Renal cortical epithelial cell (primary cell): Measurements from ENCODE around the gene TTC28. TPM values are rescaled to one million over a fixed set of nuclear protein-coding genes. Genes with fewer than 3 reads are reported as not detected.
"Not testable (repeated sequence)": the region's sequence is repeated elsewhere in the genome, so short reads cannot be mapped to it uniquely, and the experiment has no call there.

Source experiments
- DNase-seq: peaks from one replicate; pipeline ENCODE4 v3.0.0-alpha.2; 2011; ENCODE audit warnings: low read depth
- total RNA-seq: library from RNA; depleted of rRNA; stranded (reverse); fragments of >200 nt; gene quantifications from 2 replicates; pipeline ENCODE4 v1.2.3, GENCODE V29; 2014

TTC28 gene
- total RNA-seq, 1 donor from 2014 or later, result 28.3 TPM

DNA sequence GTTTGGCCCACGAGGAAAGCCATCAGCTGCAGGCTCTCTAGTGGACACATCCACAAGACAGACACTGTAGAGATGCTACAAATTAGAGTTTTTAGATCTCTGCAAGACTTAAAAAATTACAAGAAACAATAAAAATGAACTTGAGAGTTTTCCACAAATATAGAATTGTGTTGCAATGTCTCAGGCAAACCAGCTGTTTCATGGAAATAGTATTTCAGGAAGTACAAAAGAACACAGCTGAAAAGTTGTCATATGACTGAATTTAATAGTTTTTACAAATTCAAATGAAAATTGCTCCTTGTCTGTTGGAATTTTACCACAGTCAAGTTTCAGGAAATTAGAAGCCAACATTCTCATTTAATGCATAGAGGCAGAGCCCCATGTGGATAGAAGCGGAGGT lies 576.0 kb downstream of the TTC28 start:
- DNase-seq, result no peak

DNA sequence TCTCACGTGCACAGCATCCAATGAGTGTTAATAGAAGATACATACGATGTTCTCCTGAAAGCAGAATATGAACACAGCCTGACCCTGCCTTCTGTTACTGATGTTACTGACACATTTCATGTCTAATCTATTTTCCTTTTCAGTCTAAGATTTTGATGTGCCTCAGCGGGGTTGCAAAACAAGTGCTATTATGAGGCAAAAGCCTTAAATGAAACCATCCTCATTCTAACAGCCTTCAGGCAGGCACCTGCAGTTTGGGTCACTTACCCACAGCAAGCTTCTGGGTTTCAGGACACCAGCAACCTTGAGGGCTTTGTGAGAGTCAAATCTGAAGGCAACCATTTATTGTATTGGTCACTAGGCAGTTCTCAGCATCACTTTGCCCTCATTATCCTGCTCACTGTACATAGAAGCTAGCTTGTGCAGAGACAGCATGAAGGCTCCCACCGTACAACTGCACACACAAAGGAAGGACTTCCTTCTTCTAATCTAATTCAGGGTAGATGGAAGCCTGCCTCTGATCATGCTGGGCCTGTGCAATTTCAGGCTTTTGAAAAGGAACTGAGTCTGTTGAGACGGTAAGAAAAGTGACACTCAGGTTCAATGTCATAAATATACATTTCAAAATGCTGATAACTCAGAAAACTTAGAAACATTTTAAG lies 577.4 kb downstream of the TTC28 start:
- no peak for DNase-seq

DNA sequence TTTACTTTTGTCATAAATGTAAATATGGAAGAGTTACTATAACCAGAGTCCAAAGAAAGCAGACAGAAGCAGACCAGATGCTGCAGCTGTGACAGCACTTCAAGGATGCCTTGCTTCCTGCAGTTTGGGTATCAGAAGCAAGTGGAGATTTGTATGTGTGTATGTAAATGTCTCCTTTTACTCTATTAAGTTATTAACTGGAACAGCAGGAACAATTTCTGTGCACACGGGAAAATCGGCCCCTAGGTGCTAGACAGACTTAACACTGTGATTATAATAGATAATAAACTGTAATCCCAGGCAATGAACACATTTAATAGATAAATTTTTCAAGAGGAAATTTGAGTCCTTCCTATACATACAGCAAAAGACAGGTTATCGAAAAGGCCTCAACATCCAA lies 582.0 kb downstream of the TTC28 start:
- DNase-seq, result no peak

DNA sequence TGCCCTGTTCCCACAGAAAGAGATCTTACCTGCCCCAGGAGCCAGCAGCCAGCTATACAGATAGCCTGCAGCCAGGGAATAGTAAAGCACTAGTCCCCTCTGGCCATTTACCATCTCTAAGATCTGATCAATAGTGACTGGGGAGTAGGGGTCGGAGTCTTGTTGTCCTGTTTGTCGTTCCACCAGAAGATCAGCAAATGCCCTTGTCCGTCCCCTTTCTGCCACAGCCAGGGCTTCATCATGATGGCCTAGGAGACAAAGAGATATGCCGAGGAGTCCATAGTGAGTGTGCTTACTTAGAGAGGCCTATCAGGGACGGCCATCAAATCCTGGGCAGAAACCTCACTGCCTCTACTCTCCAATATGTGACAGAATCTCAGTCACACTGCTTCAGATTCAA lies 583.5 kb downstream of the TTC28 start:
- no peak for DNase-seq

DNA sequence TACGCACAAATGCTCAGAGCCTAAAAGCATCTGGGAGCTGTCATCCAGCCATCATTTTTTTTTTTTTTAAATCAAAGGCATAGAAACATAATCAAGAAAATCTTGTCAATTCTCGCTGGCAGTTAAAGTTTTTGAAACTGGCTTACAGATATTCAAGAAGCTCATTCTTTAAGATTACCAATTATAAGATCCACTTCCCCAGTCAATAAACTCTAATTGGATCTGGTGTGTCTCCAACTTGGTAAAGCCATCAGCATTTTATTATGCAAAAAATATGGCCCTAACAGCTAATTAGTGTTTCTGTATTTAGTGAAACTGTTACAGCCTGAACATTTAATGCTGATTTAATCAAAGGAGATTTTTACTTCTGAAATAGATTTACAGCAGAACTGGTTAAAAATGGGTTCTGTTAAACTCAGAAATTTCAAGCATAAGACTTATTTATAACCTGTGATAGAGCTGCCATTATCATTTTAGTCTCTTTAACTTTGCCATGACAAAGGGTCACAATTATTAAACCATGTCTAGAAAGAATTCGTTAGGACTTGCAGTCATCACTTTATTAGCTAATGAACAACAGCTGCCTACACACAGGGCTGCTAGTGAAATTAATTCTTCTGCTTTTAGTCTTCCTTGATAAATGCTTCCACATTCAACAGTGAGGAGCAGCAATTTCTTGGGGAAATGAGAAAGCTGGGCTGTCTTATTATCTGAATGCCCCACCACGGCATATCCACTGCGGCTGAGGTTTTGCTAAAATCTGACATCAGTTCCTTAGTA lies 584.1 kb downstream of the TTC28 start:
- no peak for DNase-seq

DNA sequence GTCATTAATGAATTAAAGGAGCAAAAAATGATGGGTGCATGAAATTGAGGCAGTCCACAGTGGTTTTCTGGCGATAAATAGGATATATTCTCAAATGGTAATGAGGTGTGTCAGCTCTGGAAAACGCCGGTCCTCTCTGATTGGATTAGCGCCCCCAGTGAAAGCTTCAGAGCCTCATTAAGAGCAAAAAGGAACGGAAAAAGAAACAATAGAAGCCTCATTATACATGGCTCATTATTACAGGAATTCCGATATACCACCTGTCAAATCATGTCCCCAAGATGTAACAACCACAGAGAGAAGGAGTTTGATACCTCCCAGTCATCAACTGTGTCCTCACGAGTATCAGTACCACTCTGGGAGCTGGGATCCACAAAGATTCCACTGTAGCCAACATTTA lies 584.9 kb downstream of the TTC28 start:
- DNase-seq, result no peak

DNA sequence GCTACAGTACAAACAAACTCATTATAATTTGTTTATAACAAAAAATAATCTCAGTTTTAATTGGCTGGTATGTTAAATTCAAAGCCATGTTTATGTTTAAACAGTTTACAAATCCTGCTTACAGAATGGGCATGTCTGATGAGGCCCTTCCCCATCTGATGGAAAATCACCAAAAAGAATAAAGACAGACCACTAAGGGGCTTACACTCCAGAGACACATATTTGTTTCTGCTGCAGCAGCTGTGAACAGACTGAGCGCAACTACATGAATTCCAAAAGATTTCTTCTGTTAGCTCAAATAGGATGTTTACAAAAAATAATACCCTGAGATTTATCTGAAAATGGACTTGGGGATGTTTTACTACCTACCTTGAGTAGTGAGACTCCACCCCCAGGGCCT lies 585.9 kb downstream of the TTC28 start:
- DNase-seq, result no peak

DNA sequence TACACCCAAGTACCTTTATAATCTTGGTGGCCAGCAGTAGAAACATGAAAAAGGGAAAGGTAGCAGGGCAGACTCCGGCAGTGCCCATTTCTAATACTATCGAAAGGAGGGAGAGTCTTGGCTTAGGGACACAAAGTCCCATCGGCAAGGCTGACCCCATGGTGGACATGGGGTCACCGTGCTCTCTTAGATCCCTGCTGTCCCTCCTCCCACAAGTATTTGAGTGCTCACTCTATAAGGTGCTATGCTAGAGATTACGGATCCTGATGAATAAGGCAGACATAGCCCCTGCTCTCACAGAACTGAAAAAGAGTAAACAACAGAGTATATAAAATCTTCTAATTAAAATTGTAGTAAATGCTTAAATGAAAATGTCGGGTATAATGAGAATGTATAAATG lies 588.2 kb downstream of the TTC28 start:
- no peak for DNase-seq

DNA sequence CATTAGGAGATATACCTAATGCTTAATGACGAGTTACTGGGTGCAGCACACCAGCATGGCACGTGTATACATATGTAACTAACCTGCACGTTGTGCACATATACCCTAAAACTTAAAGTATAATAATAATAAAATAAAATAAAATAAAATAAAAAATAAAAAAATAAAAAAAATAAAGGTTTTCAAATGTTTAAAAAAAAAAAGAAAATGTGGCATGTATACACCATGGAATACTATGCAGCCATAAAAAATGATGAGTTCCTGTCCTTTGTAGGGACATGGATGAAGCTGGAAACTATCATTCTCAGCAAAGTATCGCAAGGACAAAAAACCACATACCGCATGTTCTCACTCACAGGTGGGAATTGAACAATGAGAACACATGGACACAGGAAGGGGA lies 590.1 kb downstream of the TTC28 start:
- not testable (repeated sequence) for DNase-seq

DNA sequence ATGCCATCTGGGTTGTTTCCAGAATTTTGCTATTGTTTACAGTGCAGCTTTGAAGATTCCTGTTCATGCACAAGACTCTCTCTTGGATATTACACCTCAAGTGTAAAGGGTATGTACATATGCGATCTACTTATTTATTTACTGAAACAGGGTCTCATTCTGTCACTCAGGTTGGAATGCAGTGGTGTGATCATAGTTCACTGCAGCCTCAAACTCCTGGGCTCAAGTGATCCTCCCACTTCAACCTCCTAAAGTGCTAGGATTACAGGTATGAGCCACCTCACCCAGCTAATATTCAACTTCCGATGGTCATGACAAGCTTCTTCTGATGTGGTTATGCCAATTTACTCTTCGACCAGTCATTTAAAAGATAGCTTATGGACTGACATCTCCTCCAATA lies 602.5 kb downstream of the TTC28 start:
- no peak for DNase-seq

DNA sequence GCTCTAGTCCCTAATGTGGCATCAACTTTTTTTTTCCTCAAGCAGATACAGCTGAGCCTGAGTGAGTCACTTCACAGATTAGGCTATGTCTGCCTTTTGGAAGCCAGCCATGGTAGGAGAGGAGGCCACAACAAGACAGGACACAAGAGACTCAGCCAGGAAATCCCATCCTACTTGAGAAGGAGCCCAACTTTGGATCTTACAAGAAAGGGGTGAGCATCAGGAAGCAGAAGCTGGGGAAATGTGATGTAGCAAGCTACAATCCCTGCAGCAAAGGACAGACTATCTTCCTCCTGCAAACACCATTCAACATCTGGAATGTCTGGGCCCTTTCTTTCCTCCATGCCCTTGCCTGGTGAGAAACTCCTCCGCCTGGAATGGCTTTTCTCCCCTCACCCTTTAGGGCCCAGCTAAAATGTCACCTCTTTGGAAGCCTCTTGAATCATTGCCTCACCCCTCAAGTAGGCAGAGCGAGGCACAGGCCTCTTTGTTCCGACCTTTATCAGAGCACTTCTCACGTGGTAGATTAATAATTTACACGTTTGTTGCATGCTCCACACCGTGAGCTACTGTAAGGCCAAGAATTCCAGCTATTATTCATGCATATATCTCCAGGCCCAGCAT lies 604.2 kb downstream of the TTC28 start:
- DNase-seq, result peak; percentile 83

DNA sequence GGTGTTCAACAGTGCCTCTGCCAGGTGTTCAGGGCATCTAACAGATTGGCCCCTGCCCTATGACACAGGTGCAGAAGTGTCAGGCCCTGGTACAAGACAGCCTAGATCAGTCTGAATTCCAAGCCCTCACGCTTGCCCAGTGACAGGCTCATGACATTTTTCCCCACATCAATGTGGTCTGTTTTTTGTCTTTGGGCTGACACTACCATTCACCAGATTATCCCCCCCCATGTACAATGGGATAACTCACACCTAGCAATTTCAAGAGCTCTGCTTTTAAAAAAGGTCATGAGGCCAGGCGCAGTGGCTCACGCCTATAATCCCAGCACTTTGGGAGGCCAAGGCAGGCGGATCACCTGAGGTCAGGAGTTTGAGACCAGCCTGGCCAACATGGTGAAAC lies 605.1 kb downstream of the TTC28 start:
- DNase-seq, result no peak

DNA sequence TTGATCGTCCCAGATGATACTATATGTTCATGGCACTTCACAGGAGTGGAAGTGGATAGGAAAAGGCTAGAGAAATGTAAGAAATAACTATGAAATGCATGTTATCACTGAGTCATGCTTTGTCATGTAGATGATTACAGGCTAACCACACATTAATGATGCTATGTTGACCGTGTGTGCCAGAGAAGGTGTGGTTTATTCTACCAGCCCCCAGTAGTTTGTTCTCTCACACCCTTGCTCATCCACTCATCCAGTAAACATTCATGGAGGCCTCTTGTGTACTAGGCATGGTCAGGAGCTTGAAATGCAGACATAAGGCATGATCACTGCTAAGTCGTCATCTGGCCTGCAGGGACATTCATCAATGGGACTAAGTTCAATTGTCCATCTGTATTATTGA lies 607.6 kb downstream of the TTC28 start:
- no peak for DNase-seq

DNA sequence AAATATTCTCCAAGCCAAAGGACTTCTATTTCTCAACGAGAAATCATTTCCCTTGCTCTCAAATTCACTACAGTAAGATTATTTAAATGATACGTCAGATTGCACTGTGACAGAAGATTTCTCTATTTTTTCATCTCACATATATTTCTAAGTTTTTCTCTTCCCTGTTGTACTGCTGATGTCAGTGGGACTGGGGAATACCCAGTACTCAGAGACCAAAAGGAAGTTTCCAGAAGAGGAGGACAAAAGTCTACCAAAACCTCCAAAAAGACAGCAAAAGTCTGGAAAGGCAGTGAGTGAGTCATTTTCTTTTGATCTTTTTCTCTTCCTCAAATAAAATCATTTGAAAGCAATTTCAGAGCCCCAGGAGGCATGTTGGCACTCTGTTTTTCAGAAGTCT lies 610.8 kb downstream of the TTC28 start:
- no peak for DNase-seq

DNA sequence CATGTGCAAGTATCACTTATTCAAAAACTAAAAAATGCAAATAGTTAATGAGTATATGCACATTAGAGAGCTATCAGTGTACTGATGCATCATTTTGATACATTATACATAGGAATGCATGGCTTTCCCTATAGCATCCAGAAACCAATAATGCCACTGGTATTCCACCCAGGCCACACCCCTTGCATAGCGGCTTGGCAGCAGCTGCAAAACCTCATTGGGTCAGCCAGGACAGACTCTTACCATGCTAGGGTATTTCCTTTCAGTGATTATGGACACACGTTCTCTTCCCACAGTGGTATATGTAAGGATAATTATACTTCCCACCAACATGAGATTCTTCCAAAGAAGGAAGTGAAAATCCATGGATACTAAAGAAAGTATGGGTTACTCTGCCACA lies 614.7 kb downstream of the TTC28 start:
- DNase-seq, result no peak

DNA sequence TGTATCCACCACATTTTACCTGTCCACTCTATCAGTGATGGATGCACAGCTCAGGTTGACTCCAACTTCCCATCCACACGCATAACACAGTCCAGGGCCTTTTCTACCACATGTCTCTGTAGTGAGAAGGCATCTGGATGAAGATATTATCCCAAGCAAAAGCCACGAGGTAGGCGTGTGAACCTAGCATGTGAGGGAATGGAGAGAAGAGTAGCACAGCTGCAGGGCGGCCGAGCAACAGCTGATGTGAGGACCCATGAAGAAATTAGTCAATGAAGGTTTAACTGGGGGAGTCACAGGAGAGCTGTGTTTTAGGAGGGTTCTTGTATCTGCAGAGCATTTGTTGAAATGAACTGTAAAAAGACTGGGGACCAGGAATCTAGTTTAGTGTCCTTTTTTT lies 616.0 kb downstream of the TTC28 start:
- no peak for DNase-seq

DNA sequence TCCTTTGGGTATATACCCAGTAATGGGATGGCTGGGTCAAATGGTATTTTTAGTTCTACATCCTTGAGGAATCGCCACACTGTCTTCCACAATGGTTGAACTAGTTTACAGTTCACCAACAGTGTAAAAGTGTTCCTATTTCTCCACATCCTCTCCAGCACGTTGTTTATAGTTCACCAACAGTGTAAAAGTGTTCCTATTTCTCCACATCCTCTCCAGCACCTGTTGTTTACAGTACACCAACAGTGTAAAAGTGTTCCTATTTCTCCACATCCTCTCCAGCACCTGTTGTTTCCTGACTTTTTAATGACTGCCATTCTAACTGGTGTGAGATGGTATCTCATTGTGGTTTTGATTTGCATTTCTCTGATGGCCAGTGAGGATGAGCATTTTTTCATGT lies 619.0 kb downstream of the TTC28 start:
- not testable (repeated sequence) for DNase-seq

DNA sequence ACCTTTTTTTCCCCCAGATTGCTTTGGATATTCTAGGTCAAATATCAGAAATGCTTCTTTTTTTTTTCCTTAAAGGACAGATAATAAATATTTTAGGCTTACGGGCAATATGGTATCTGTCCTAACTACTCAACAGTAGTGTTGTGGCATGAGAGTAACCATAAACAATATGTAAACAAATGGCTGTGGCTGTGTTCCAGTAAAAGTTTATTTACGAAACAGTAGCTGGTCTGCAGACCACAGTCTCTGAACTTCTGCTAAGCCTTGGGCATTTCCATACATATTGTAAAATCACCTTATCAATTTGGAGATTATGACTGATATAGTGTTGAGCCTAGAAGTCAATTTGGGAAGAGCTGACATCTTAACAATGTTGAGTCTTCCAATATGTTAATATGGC lies 621.6 kb downstream of the TTC28 start:
- no peak for DNase-seq

DNA sequence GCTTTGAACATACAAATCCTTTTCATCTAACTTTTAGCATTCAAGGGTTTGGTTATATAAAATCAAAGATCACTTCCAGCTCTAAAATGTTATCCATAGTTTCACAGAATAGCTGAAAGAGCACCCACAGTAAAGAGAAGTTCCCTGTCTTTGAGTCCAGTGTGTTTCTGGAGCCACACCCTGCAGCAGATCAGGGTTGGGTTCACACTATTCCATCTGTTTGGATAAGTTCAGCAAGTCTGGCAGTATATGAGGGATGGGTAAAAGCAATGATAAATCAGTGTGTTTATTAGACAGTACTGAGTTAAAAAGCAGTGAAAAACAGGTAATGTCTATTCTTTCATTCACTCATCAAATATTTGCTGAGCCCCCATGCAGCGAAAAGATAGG lies 624.8 kb downstream of the TTC28 start:
- DNase-seq, result no peak

DNA sequence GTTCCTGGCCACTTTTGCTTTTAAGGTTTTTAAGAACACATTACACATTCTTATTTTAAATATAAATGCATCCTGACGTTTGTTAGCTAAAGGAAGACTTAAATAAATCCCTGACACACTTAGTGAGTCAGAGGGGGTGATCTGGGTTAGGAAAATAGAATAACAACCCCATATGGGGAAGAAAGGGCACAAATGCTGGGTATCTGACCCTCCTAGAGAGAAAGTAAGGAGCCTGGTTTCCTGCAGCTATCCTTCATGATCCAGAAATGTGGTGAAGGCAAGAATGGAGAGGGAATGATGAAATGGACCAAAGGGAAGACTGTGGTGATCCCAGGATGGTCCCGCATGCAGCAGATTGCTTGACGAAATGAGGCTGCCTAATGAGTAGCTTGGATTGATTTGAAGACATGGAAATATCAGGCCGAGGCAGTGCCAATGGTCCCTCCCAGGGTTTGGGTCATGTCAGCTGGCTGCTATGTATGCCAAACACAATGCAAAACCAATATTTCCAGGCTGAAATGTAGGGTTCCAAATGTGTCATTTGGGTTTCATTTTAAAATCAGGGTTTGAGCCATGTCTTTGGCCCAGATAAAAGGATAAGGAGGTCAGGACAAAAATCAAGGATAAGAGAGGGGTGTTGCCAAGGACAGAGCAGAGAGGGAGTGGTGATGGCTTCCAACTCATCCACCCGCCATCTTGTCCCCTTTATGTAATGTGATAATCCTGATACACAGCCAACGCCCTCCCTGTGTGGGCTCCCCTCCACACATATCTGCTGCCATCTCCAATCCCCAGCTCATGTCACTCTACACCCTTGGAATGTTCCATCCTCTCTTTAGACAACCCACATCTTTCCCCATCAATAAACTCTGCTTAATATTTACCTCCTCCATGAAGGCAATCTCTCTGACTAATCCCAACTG lies 625.5 kb downstream of the TTC28 start:
- DNase-seq, result no peak

DNA sequence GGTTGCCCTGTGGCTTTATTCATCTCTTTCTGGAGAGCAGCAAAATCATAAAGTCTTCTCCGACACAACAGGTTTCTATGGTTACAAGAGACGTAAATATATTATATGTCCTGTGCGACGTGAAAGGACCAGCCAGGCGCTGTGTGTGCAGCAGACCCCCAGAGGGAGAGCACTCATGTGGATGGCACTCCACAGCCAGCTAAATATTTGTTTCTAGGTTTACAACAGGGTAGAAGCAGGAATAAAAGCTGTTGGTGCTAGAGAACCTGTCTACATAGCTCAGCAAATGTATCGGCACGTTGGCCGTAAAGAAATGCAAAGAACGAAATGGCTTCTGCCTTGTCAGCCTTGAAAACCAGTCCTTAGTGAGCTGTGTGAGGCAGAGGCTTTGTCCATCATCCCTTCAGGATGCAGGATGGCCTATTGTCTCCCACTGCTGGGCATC lies 626.8 kb downstream of the TTC28 start:
- DNase-seq, result no peak

DNA sequence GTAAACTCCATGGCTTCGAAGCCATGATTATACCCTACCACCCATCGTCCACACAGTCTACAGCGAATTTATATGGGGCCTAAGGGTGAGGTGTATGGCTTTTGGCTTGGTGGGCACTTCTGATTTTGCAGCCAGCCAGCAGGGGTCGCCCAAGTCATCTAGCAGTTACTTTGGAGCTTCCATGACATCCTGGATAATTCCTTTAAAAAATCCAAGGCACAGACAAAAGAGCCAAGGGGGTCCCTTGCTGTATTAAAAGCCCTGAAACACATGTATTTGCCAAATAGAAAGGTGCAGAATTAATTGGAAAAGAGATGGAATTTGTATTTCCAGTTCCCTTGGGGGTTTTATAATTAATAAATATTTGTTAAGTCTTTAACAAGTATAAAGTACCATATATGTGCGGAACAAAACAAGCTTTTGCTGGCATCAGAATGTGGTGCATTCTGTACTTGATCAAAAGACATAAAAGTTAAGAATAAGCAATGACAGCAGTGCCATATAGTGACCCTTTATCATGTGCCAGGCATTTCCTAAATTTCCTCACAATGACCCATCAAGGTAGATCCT lies 627.8 kb downstream of the TTC28 start:
- DNase-seq, result peak; percentile 40
